Renal cortical epithelial cell (primary cell): Measurements from ENCODE around the gene XYLT1. TPM values are rescaled to one million over a fixed set of nuclear protein-coding genes. Genes with fewer than 3 reads are reported as not detected.

Source experiments
- DNase-seq: peaks from one replicate; pipeline ENCODE4 v3.0.0-alpha.2; 2011; ENCODE audit warnings: low read depth
- total RNA-seq: library from RNA; depleted of rRNA; stranded (reverse); fragments of >200 nt; gene quantifications from 2 replicates; pipeline ENCODE4 v1.2.3, GENCODE V29; 2014

XYLT1 gene
- total RNA-seq, 1 donor from 2014 or later: 0.15 TPM

- no peak for DNase-seq
Observed at GRCh38 chr16:17229766-17230165, 241.0 kb downstream of the XYLT1 start.

- DNase-seq: no peak
Observed at GRCh38 chr16:17229131-17229530, 241.6 kb downstream of the XYLT1 start.

- DNase-seq: no peak
Observed at GRCh38 chr16:17228708-17229055, 242.1 kb downstream of the XYLT1 start.

- no peak for DNase-seq
Observed at GRCh38 chr16:17228048-17228707, 242.6 kb downstream of the XYLT1 start.

- DNase-seq: no peak
Observed at GRCh38 chr16:17227278-17227677, 243.5 kb downstream of the XYLT1 start.

- no peak for DNase-seq
Observed at GRCh38 chr16:17225541-17225940, 245.2 kb downstream of the XYLT1 start.

- no peak for DNase-seq
Observed at GRCh38 chr16:17224879-17225281, 245.9 kb downstream of the XYLT1 start.

- no peak for DNase-seq
Observed at GRCh38 chr16:17224350-17224749, 246.4 kb downstream of the XYLT1 start.

GRCh38 chr16:17223576-17223975 lies 247.2 kb downstream of the XYLT1 start:
- no peak for DNase-seq

GRCh38 chr16:17222871-17223401 lies 247.8 kb downstream of the XYLT1 start:
- DNase-seq: no peak

- DNase-seq: no peak
Observed at GRCh38 chr16:17219991-17220390, 250.8 kb downstream of the XYLT1 start.

GRCh38 chr16:17215936-17216335 lies 254.8 kb downstream of the XYLT1 start:
- DNase-seq: no peak

- DNase-seq: no peak
Observed at GRCh38 chr16:17215306-17215705, 255.5 kb downstream of the XYLT1 start.

GRCh38 chr16:17213974-17214373 lies 256.8 kb downstream of the XYLT1 start:
- DNase-seq: no peak

- no peak for DNase-seq
Observed at GRCh38 chr16:17213025-17213424, 257.7 kb downstream of the XYLT1 start.

GRCh38 chr16:17212606-17213005 lies 258.2 kb downstream of the XYLT1 start:
- no peak for DNase-seq

GRCh38 chr16:17211797-17212196 lies 259.0 kb downstream of the XYLT1 start:
- no peak for DNase-seq

GRCh38 chr16:17206712-17207111 lies 264.0 kb downstream of the XYLT1 start:
- no peak for DNase-seq

- DNase-seq: no peak
Observed at GRCh38 chr16:17205279-17206211, 265.2 kb downstream of the XYLT1 start.

- no peak for DNase-seq
Observed at GRCh38 chr16:17204644-17205043, 266.1 kb downstream of the XYLT1 start.

GRCh38 chr16:17204206-17204605 lies 266.6 kb downstream of the XYLT1 start:
- no peak for DNase-seq

GRCh38 chr16:17203424-17203823 lies 267.3 kb downstream of the XYLT1 start:
- DNase-seq: no peak

- DNase-seq: no peak
Observed at GRCh38 chr16:17199135-17199534, 271.6 kb downstream of the XYLT1 start.
